Coronary artery (tissue), 2 donors: Measurements from ENCODE around the gene DSCAML1.

Source experiments
- DNase-seq: peaks from one replicate; pipeline ENCODE4 v3.0.0-alpha.2; 2017; ENCODE audit warnings: low spot score
- H3K27ac ChIP-seq, 2 donors: fragments of 200-600 bp; sonication (generic); one replicate each; pipeline ENCODE4 v1.5.1; 2016 to 2019
- H3K4me3 ChIP-seq: fragments of 200-600 bp; sonication (generic); 2 replicates; pipeline ENCODE4 v1.5.1; 2016; ENCODE audit warnings: mild to moderate bottlenecking, moderate library complexity
- CTCF ChIP-seq: fragments of 200-600 bp; sonication (generic); IDR thresholded peaks from one replicate; pipeline ENCODE4 v1.5.1; 2019; ENCODE audit warnings: antibody characterized with exemption

Gene DSCAML1

GRCh38 chr11:117669616-117670015, 127.4 kb downstream of the DSCAML1 start:
- no peak for DNase-seq
- no peak for TF ChIP-seq CTCF
- H3K4me3 ChIP-seq: no peak overlapping the region
- H3K27ac ChIP-seq: no peak overlapping the region

- Histone ChIP-seq H3K27ac (no peak overlapping the region), H3K4me3 (no peak overlapping the region)
- no peak for TF ChIP-seq CTCF
- no peak for DNase-seq
Measured at GRCh38 chr11:117669062-117669461, 128.0 kb downstream of the DSCAML1 start.

- Histone ChIP-seq H3K4me3 (no peak overlapping the region), H3K27ac (no peak overlapping the region)
- TF ChIP-seq CTCF: no peak
- DNase-seq: no peak
Measured at GRCh38 chr11:117668321-117668751, 128.7 kb downstream of the DSCAML1 start.

- no peak overlapping the region for H3K4me3 ChIP-seq
- TF ChIP-seq CTCF: no peak
- no peak for DNase-seq
- no peak overlapping the region for H3K27ac ChIP-seq
Measured at GRCh38 chr11:117664897-117665296, 132.1 kb downstream of the DSCAML1 start.

GRCh38 chr11:117663821-117664220, 133.2 kb downstream of the DSCAML1 start:
- TF ChIP-seq CTCF: no peak
- no peak for DNase-seq
- Histone ChIP-seq H3K27ac (no peak overlapping the region), H3K4me3 (no peak overlapping the region)

GRCh38 chr11:117663414-117663813, 133.6 kb downstream of the DSCAML1 start:
- no peak overlapping the region for H3K4me3 ChIP-seq
- no peak overlapping the region for H3K27ac ChIP-seq
- DNase-seq: no peak
- no peak for TF ChIP-seq CTCF

GRCh38 chr11:117662671-117663269, 134.2 kb downstream of the DSCAML1 start:
- H3K27ac ChIP-seq: no peak overlapping the region
- DNase-seq: no peak
- no peak for TF ChIP-seq CTCF

More at GRCh38 chr11:117662671-117663269, 134.2 kb downstream of the DSCAML1 start:
- H3K4me3 ChIP-seq: no peak overlapping the region
